ENCODE results near the gene SPAG5.
"Not testable (repeated sequence)": the region's sequence is repeated elsewhere in the genome, so short reads cannot be mapped to it uniquely, and the experiment has no call there.

SPAG5 gene

GRCh38 chr17:28610376-28610775 is 11.6 kb upstream of the SPAG5 start:
- DNase-seq (ENCODE audit: low spot score): no peak
- no peak for TF ChIP-seq CTCF (IDR thresholded peaks at IDR 0.05; ENCODE audit: extremely low read depth, missing control alignments)

- DNase-seq (ENCODE audit: low spot score): not testable (repeated sequence)
Observed at GRCh38 chr17:28604031-28604430, 5.2 kb upstream of the SPAG5 start.

GRCh38 chr17:28599311-28600184 is 723 bp upstream of the SPAG5 start:
- TF ChIP-seq CTCF (IDR thresholded peaks at IDR 0.05; ENCODE audit: extremely low read depth, missing control alignments): no peak
- peak; percentile 80 for DNase-seq (ENCODE audit: low spot score)

- TF ChIP-seq CTCF (IDR thresholded peaks at IDR 0.05; ENCODE audit: extremely low read depth, missing control alignments): no peak
- DNase-seq (ENCODE audit: low spot score): no peak
Observed at GRCh38 chr17:28598389-28598788, 436 bp downstream of the SPAG5 start.

- DNase-seq (ENCODE audit: low spot score): no peak
- no peak for TF ChIP-seq CTCF (IDR thresholded peaks at IDR 0.05; ENCODE audit: extremely low read depth, missing control alignments)
Observed at GRCh38 chr17:28597606-28598383, 1.0 kb downstream of the SPAG5 start.

- DNase-seq (ENCODE audit: low spot score): no peak
- TF ChIP-seq CTCF (IDR thresholded peaks at IDR 0.05; ENCODE audit: extremely low read depth, missing control alignments): no peak
Observed at GRCh38 chr17:28592260-28592659, 6.6 kb downstream of the SPAG5 start.

- DNase-seq (ENCODE audit: low spot score): no peak
- no peak for TF ChIP-seq CTCF (IDR thresholded peaks at IDR 0.05; ENCODE audit: extremely low read depth, missing control alignments)
Observed at GRCh38 chr17:28585851-28586250, 13.0 kb downstream of the SPAG5 start.

All from GM20000 (cell line).